ENCODE measurements around the gene JMJD7. TPM values are rescaled to one million over a fixed set of nuclear protein-coding genes. Genes with fewer than 3 reads are reported as not detected.

The JMJD7 gene
- total RNA-seq, 1 experiment from 2014 or later = 13.5 TPM

GRCh38 chr15:41881920-41882688 is 54.2 kb downstream of the JMJD7 start:
- no peak for ATAC-seq
- intact Hi-C loops (cut with micrococcal nuclease) = no loop called here
- Histone ChIP-seq H3K4me2 (ENCODE audit: low read length) (no peak overlapping the region), H3K9me3 (ENCODE audit: control insufficient read depth in 1 of 2, insufficient read depth in 1 of 2, low read depth in 1 of 2, low read length in 2 of 2) (no peaks in the 10 kb centered on the region), H3K9ac (ENCODE audit: low read length) (no peak overlapping the region), H4K20me1 (ENCODE audit: insufficient read depth) (no peaks in the 10 kb centered on the region), H3K27ac (ENCODE audit: low read depth, low read length) (no peak overlapping the region), H3K9me2 (ENCODE audit: insufficient read depth) (no peaks in the 10 kb centered on the region), H3K4me1 (ENCODE audit: control insufficient read depth in 1 of 2, insufficient read depth in 2 of 2, low read length in 2 of 2) (no peaks in the 10 kb centered on the region), H3K27me3 (ENCODE audit: insufficient read depth, low read length) (no peaks in the 10 kb centered on the region), H2AFZ (ENCODE audit: low read depth, low read length, poor library complexity, severe bottlenecking) (no peak overlapping the region), H3K4me3 (replicated peaks in 1 of 2; ENCODE audit: low read depth in 1 of 2, low read length in 2 of 2) (no peak overlapping the region), H3K79me2 (ENCODE audit: insufficient read depth, low read length) (no peaks in the 10 kb centered on the region), H3K36me3 (ENCODE audit: control insufficient read depth in 1 of 2, insufficient read depth in 2 of 2, low read length in 2 of 2) (no peaks in the 10 kb centered on the region)
- TF ChIP-seq JUND (IDR thresholded peaks at IDR 0.05) (no peak), MAX (IDR thresholded peaks at IDR 0.05) (no peak), EGR1 (IDR thresholded peaks at IDR 0.05; ENCODE audit: low read depth) (no peak)
- RAD21 ChIA-PET (ENCODE audit: low non-redundant PET in 1 of 2, low total read pairs in 2 of 2, uncharacterized antibody in 2 of 2, unreplicated experiment in 2 of 2) = no interaction called here
- CTCF ChIA-PET = no interaction called here
- POLR2A ChIA-PET = no interaction called here
- no TSS peak for BruUV-seq (replicated peaks)
- no peak for DNase-seq (ENCODE audit: low read depth, low spot score)

DNA sequence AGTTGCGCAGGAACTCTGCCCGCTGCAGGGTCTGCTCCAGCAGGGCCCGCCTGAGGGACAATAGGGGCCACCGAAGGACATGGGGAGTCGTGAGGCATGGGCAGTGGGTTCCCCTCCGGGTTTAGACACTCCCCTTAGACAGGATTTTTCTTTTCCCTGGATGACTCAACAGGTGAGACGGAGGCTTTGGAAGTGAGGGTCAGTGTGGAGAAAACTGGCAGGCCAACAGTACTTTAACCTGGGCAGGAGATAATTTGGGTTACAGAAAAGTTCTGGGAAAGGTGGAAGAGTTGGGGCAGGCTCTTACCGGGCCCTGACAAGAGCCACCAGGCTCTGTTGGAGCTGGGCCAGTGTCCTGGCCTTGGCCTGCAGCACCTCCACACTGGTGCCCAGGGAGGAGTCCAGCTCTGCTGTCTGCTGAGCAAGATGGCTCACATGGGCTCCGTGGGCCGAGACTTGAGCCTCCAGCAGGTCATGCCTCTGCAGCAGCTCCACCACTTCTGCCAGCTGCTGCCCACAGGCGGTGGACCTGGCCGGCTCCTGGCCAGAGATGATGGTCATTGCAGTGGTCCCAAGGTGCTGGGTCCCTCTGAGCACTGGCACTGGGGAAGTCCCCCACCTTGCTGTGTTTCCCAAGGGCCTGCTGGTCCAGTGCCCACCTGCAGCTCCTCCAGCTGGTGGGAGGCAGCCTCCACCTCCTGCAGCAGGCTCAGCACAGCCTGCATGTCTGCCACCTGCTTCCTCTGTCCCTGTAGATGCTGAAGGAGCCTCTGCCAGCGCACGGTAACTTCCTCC is 55.0 kb downstream of the JMJD7 start:
- Histone ChIP-seq H3K9me2 (ENCODE audit: insufficient read depth) (no peaks in the 10 kb centered on the region), H4K20me1 (ENCODE audit: insufficient read depth) (no peaks in the 10 kb centered on the region), H3K4me1 (ENCODE audit: control insufficient read depth in 1 of 2, insufficient read depth in 2 of 2, low read length in 2 of 2) (no peaks in the 10 kb centered on the region), H3K27ac (ENCODE audit: low read depth, low read length) (no peak overlapping the region), H3K79me2 (ENCODE audit: insufficient read depth, low read length) (no peaks in the 10 kb centered on the region), H3K4me3 (replicated peaks in 1 of 2; ENCODE audit: low read depth in 1 of 2, low read length in 2 of 2) (no peak overlapping the region), H3K4me2 (ENCODE audit: low read length) (no peak overlapping the region), H3K9me3 (ENCODE audit: control insufficient read depth in 1 of 2, insufficient read depth in 1 of 2, low read depth in 1 of 2, low read length in 2 of 2) (no peaks in the 10 kb centered on the region), H3K36me3 (ENCODE audit: control insufficient read depth in 1 of 2, insufficient read depth in 2 of 2, low read length in 2 of 2) (no peaks in the 10 kb centered on the region), H3K27me3 (ENCODE audit: insufficient read depth, low read length) (no peaks in the 10 kb centered on the region), H2AFZ (ENCODE audit: low read depth, low read length, poor library complexity, severe bottlenecking) (no peak overlapping the region), H3K9ac (ENCODE audit: low read length) (no peak overlapping the region)
- RAD21 ChIA-PET (ENCODE audit: low non-redundant PET in 1 of 2, low total read pairs in 2 of 2, uncharacterized antibody in 2 of 2, unreplicated experiment in 2 of 2) = no interaction called here
- ATAC-seq (no peak), DNase-seq (ENCODE audit: low read depth, low spot score) (no peak)
- TF ChIP-seq POLR2AphosphoS5 (IDR thresholded peaks at IDR 0.05; ENCODE audit: low read depth, low read length) (no peak), EGR1 (IDR thresholded peaks at IDR 0.05; ENCODE audit: low read depth) (no peak)
- POLR2A ChIA-PET = no interaction called here
- intact Hi-C loops (cut with micrococcal nuclease) = no loop called here
- BruUV-seq (replicated peaks) = no TSS peak
- CTCF ChIA-PET = no interaction called here

Measured in HCT116 (cell line).